Mucosa of descending colon (tissue), 3 donors: ENCODE data around the gene CNST. TPM values are rescaled to one million over a fixed set of nuclear protein-coding genes. Genes with fewer than 3 reads are reported as not detected.
A peak's percentile ranks its signal among the peaks of the same experiment; 100 is the strongest.

ENCODE experiments used
- ATAC-seq: fragments of 200-7000 bp; cut with Tn5 transposase; one replicate; pipeline ENCODE4 v1.9.1; 2020; ENCODE audit warnings: mild to moderate bottlenecking, moderate library complexity
- DNase-seq, 3 donors: peaks; one replicate each; pipeline ENCODE4 v3.0.0-alpha.2; 2020
- H3K36me3 ChIP-seq: fragments of 200-600 bp; one replicate; pipeline ENCODE4 v1.8.0; 2021; ENCODE audit warnings: low read depth, mild to moderate bottlenecking
- H3K4me1 ChIP-seq: fragments of 200-600 bp; one replicate; pipeline ENCODE4 v1.8.0; 2021; ENCODE audit warnings: low read depth, mild to moderate bottlenecking
- H3K4me3 ChIP-seq: fragments of 200-600 bp; one replicate; pipeline ENCODE4 v1.8.0; 2021; ENCODE audit warnings: mild to moderate bottlenecking
- H3K9me3 ChIP-seq: fragments of 200-600 bp; one replicate; pipeline ENCODE4 v1.8.0; 2021; ENCODE audit warnings: mild to moderate bottlenecking
- CTCF ChIP-seq: fragments of 200-600 bp; IDR thresholded peaks from one replicate; pipeline ENCODE4 v1.8.0; 2022; ENCODE audit warnings: antibody characterized with exemption, mild to moderate bottlenecking
- intact Hi-C, 2 donors: fragments of 100-400 bp; cut with DNase I in 1 of 2; cut with micrococcal nuclease in 1 of 2; formaldehyde crosslinking; loops; one replicate each; pipeline versions ENCODE4 v1.11.0 to v1.11.1; 2022; cut with DNase I, micrococcal nuclease
- long read RNA-seq, 2 donors: library from polyadenylated mRNA; unstranded; transcript quantifications; one replicate each; pipeline ENCODE4 v2.0.0, GENCODE V29; 2019 to 2021
- total RNA-seq, 3 donors: library from RNA; stranded (reverse); fragmentation: NEBNext Ultra II Directional in 2 of 3; extraction: Animal tissue kit (Norgen Biotek cat#: 25700) in 2 of 3; gene quantifications; one replicate each; pipeline versions ENCODE4 v1.2.1 to v1.2.4, GENCODE V29; 2021 to 2023
- donor health status: DM: no; HTN: no; CAD: no; lungs with moderate emphysema.
- donor health status: DM: no; HTN: no; CAD: no.
- donor health status: DM: no; HTN: yes; CAD: no.

Gene CNST
- total RNA-seq, result 10 to 100 TPM; 31.6 to 47.7 (median 44.6) TPM
- long read RNA-seq, donor 1, partial matches to known transcripts, result 3 of 8 reads
- long read RNA-seq, donor 1, other reads (novel, unspliced or antisense), result 5 of 8 reads
- long read RNA-seq, donor 2, partial matches to known transcripts, result 8 of 13 reads
- long read RNA-seq, donor 2, other reads (novel, unspliced or antisense), result 5 of 13 reads

- Histone ChIP-seq H3K4me1 (peaks cover 44% of the 10 kb centered on the region), H3K4me3 (peak within 1 kb of the TSS; percentile 83), H3K36me3 (peaks cover 6% of the 10 kb centered on the region), H3K9me3 (no peaks in the 10 kb centered on the region)
- DNase-seq (peak; percentile 97 to 99 (median 98)), ATAC-seq (peak; percentile 95)
- no peak for TF ChIP-seq CTCF
- intact Hi-C loops, result loop anchor here in 1 of 2 donors (5.0 kb wide), 1 partner anchor 131 kb away; no protein-coding TSS in a partner anchor
Measured at GRCh38 chr1:246566128-246566812, at the start of gene CNST, which contains the start of gene TFB2M. Gene CNST, plus strand, starts transcription at chr1:246566456. Its CDS starts 25,107 bp downstream, at chr1:246591563. Gene TFB2M, minus strand, starts transcription at chr1:246566261. Its CDS starts 123 bp downstream, at chr1:246566138.

- H3K4me3 ChIP-seq, result no peak overlapping the region
- peaks cover 37% of the 10 kb centered on the region for H3K9me3 ChIP-seq
- no peak for TF ChIP-seq CTCF
- intact Hi-C loops, result no loop called here
- DNase-seq (no peak), ATAC-seq (no peak)
- no peaks in the 10 kb centered on the region for H3K36me3 ChIP-seq
- H3K4me1 ChIP-seq, result no peaks in the 10 kb centered on the region
Measured at GRCh38 chr1:246517391-246517790, 48.9 kb upstream of the CNST start.

GRCh38 chr1:246518456-246519205 lies 47.6 kb upstream of the CNST start:
- TF ChIP-seq CTCF, result no peak
- no peak overlapping the region for H3K4me3 ChIP-seq
- H3K4me1 ChIP-seq, result no peaks in the 10 kb centered on the region
- H3K36me3 ChIP-seq, result no peaks in the 10 kb centered on the region
- DNase-seq (no peak), ATAC-seq (no peak)
- intact Hi-C loops, result no loop called here
- H3K9me3 ChIP-seq, result peaks cover 36% of the 10 kb centered on the region

- Histone ChIP-seq H3K9me3 (peaks cover 28% of the 10 kb centered on the region), H3K4me3 (no peak overlapping the region), H3K36me3 (no peaks in the 10 kb centered on the region), H3K4me1 (no peaks in the 10 kb centered on the region)
- ATAC-seq, result no peak
- intact Hi-C loops, result no loop called here
- DNase-seq, result no peak
- TF ChIP-seq CTCF, result no peak
Measured at GRCh38 chr1:246519514-246519913, 46.7 kb upstream of the CNST start.

- peaks cover 8% of the 10 kb centered on the region for H3K9me3 ChIP-seq
- no peak for TF ChIP-seq CTCF
- intact Hi-C loops, result no loop called here
- no peak for ATAC-seq
- no peak for DNase-seq
- no peaks in the 10 kb centered on the region for H3K4me1 ChIP-seq
- no peak overlapping the region for H3K4me3 ChIP-seq
- no peaks in the 10 kb centered on the region for H3K36me3 ChIP-seq
Measured at GRCh38 chr1:246526380-246526779, 39.9 kb upstream of the CNST start.
